GM18502 (cell line): ENCODE measurements around the gene NR2F2.
A peak's percentile ranks its signal among the peaks of the same experiment; 100 is the strongest.

Source experiments
- ATAC-seq: cut with Tn5 transposase; IDR thresholded peaks from one replicate; pipeline ENCODE4 v1.9.1; 2021; ENCODE audit warnings: mild to moderate bottlenecking; ENCODE audit not compliant: unreplicated experiment, poor library complexity

The NR2F2 gene

GRCh38 chr15:96314963-96315362 lies 15.5 kb upstream of the NR2F2 start:
- ATAC-seq = no peak

GRCh38 chr15:96316953-96317629 lies 13.4 kb upstream of the NR2F2 start:
- ATAC-seq = no peak

GRCh38 chr15:96320107-96320506 lies 10.4 kb upstream of the NR2F2 start:
- no peak for ATAC-seq

GRCh38 chr15:96320703-96321638 lies 9.5 kb upstream of the NR2F2 start:
- no peak for ATAC-seq

GRCh38 chr15:96321639-96322535 lies 8.6 kb upstream of the NR2F2 start:
- ATAC-seq = no peak

- ATAC-seq = no peak
Observed at GRCh38 chr15:96322536-96323318, 7.8 kb upstream of the NR2F2 start.

GRCh38 chr15:96323319-96324145 lies 7.0 kb upstream of the NR2F2 start:
- no peak for ATAC-seq

- no peak for ATAC-seq
Observed at GRCh38 chr15:96324192-96324895, 6.2 kb upstream of the NR2F2 start.

GRCh38 chr15:96324940-96325540 lies 5.5 kb upstream of the NR2F2 start:
- ATAC-seq = no peak

GRCh38 chr15:96325541-96326327 lies 4.8 kb upstream of the NR2F2 start:
- ATAC-seq = no peak

GRCh38 chr15:96326328-96327154 lies 4.0 kb upstream of the NR2F2 start:
- no peak for ATAC-seq

GRCh38 chr15:96327155-96327741 lies 3.3 kb upstream of the NR2F2 start:
- peak; percentile 36 for ATAC-seq

- ATAC-seq = no peak
Observed at GRCh38 chr15:96328181-96328876, 2.2 kb upstream of the NR2F2 start.

GRCh38 chr15:96328877-96329195 lies 1.7 kb upstream of the NR2F2 start:
- ATAC-seq = no peak

GRCh38 chr15:96329403-96329981 lies 1.0 kb upstream of the NR2F2 start:
- ATAC-seq = no peak
